ENCODE data around the gene ANKUB1.

ANKUB1 gene

GRCh38 chr3:149790268-149790667 lies 2.1 kb downstream of the ANKUB1 start:
- H3K4me1 ChIP-seq, result no peaks in the 10 kb centered on the region
- H3K4me3 ChIP-seq, result no peak overlapping the region
- H3K27ac ChIP-seq, result no peak overlapping the region
- H4K20me1 ChIP-seq, result no peaks in the 10 kb centered on the region
- H3K27me3 ChIP-seq, result no peaks in the 10 kb centered on the region
- TF ChIP-seq Cebpa-rat (IDR thresholded peaks at IDR 0.05), result no peak
- H3K36me3 ChIP-seq, result no peaks in the 10 kb centered on the region
- no peak overlapping the region for H3K4me2 ChIP-seq
- H3K9me3 ChIP-seq, result no peaks in the 10 kb centered on the region
- H3K9ac ChIP-seq, result no peak overlapping the region

GRCh38 chr3:149784064-149784704 lies 8.2 kb downstream of the ANKUB1 start:
- Histone ChIP-seq H3K4me2 (no peak overlapping the region), H3K36me3 (no peaks in the 10 kb centered on the region), H3K27ac (no peak overlapping the region), H3K9me3 (no peaks in the 10 kb centered on the region), H3K4me3 (no peak overlapping the region), H3K9ac (no peak overlapping the region), H3K4me1 (peaks cover 7% of the 10 kb centered on the region; the same call in 1 of the 2 replicates), H3K27me3 (no peaks in the 10 kb centered on the region), H4K20me1 (no peaks in the 10 kb centered on the region)
- no peak for TF ChIP-seq Cebpa-rat (IDR thresholded peaks at IDR 0.05)

GRCh38 chr3:149783576-149783975 lies 8.8 kb downstream of the ANKUB1 start:
- Histone ChIP-seq H3K4me2 (no peak overlapping the region), H3K9ac (no peak overlapping the region), H3K27ac (no peak overlapping the region), H3K9me3 (no peaks in the 10 kb centered on the region), H4K20me1 (no peaks in the 10 kb centered on the region), H3K27me3 (no peaks in the 10 kb centered on the region), H3K4me1 (peaks cover 7% of the 10 kb centered on the region; the same call in 1 of the 2 replicates), H3K4me3 (no peak overlapping the region), H3K36me3 (no peaks in the 10 kb centered on the region)
- TF ChIP-seq Cebpa-rat (IDR thresholded peaks at IDR 0.05), result no peak

GRCh38 chr3:149781741-149782140 lies 10.6 kb downstream of the ANKUB1 start:
- no peaks in the 10 kb centered on the region for H3K36me3 ChIP-seq
- peak overlapping the region; percentile 23; the same call in 1 of the 2 replicates for H3K4me2 ChIP-seq
- no peaks in the 10 kb centered on the region for H3K9me3 ChIP-seq
- no peak for TF ChIP-seq Cebpa-rat (IDR thresholded peaks at IDR 0.05)
- no peak overlapping the region for H3K27ac ChIP-seq
- no peak overlapping the region for H3K4me3 ChIP-seq
- H3K4me1 ChIP-seq, result peaks cover 7% of the 10 kb centered on the region; the same call in 1 of the 2 replicates
- no peak overlapping the region for H3K9ac ChIP-seq
- H4K20me1 ChIP-seq, result no peaks in the 10 kb centered on the region
- no peaks in the 10 kb centered on the region for H3K27me3 ChIP-seq

- no peak overlapping the region for H3K9ac ChIP-seq
- no peak overlapping the region for H3K4me3 ChIP-seq
- no peaks in the 10 kb centered on the region for H3K27me3 ChIP-seq
- peak overlapping the region; percentile 23; the same call in 1 of the 2 replicates for H3K4me2 ChIP-seq
- peaks cover 7% of the 10 kb centered on the region; the same call in 1 of the 2 replicates for H3K4me1 ChIP-seq
- H3K27ac ChIP-seq, result no peak overlapping the region; the same call in 1 of the 2 replicates
- TF ChIP-seq Cebpa-rat (IDR thresholded peaks at IDR 0.05), result no peak
- no peaks in the 10 kb centered on the region for H3K36me3 ChIP-seq
- no peaks in the 10 kb centered on the region for H4K20me1 ChIP-seq
- H3K9me3 ChIP-seq, result no peaks in the 10 kb centered on the region
Observed at GRCh38 chr3:149781211-149781610, 11.1 kb downstream of the ANKUB1 start.

GRCh38 chr3:149777414-149778214 lies 14.7 kb downstream of the ANKUB1 start:
- Histone ChIP-seq H3K4me3 (no peak overlapping the region), H3K9me3 (no peaks in the 10 kb centered on the region), H3K9ac (no peak overlapping the region), H3K4me2 (no peak overlapping the region), H3K36me3 (no peaks in the 10 kb centered on the region), H3K27ac (no peak overlapping the region), H3K4me1 (peaks cover 7% of the 10 kb centered on the region; the same call in 1 of the 2 replicates), H3K27me3 (no peaks in the 10 kb centered on the region), H4K20me1 (no peaks in the 10 kb centered on the region)
- no peak for TF ChIP-seq Cebpa-rat (IDR thresholded peaks at IDR 0.05)

GRCh38 chr3:149776170-149776569 lies 16.2 kb downstream of the ANKUB1 start:
- Histone ChIP-seq H3K9me3 (no peaks in the 10 kb centered on the region), H4K20me1 (no peaks in the 10 kb centered on the region), H3K4me3 (no peak overlapping the region), H3K27ac (no peak overlapping the region), H3K9ac (no peak overlapping the region), H3K4me2 (no peak overlapping the region), H3K36me3 (no peaks in the 10 kb centered on the region), H3K4me1 (peaks cover 2% of the 10 kb centered on the region; the same call in 1 of the 2 replicates), H3K27me3 (no peaks in the 10 kb centered on the region)
- TF ChIP-seq Cebpa-rat (IDR thresholded peaks at IDR 0.05), result no peak

GRCh38 chr3:149772861-149773260 lies 19.5 kb downstream of the ANKUB1 start:
- H3K4me2 ChIP-seq, result no peak overlapping the region
- TF ChIP-seq Cebpa-rat (IDR thresholded peaks at IDR 0.05), result no peak

GRCh38 chr3:149771652-149772271 lies 20.6 kb downstream of the ANKUB1 start:
- H3K36me3 ChIP-seq, result no peaks in the 10 kb centered on the region
- no peak for TF ChIP-seq Cebpa-rat (IDR thresholded peaks at IDR 0.05)
- no peak overlapping the region for H3K9ac ChIP-seq
- H3K27me3 ChIP-seq, result no peaks in the 10 kb centered on the region
- no peaks in the 10 kb centered on the region for H4K20me1 ChIP-seq
- no peaks in the 10 kb centered on the region for H3K4me1 ChIP-seq
- no peak overlapping the region for H3K4me3 ChIP-seq
- H3K9me3 ChIP-seq, result no peaks in the 10 kb centered on the region
- H3K4me2 ChIP-seq, result no peak overlapping the region
- H3K27ac ChIP-seq, result no peak overlapping the region

More at GRCh38 chr3:149772861-149773260, 19.5 kb downstream of the ANKUB1 start:
- Histone ChIP-seq H3K4me1 (no peaks in the 10 kb centered on the region), H3K27me3 (no peaks in the 10 kb centered on the region), H3K9me3 (no peaks in the 10 kb centered on the region), H3K27ac (no peak overlapping the region), H3K9ac (no peak overlapping the region), H4K20me1 (no peaks in the 10 kb centered on the region), H3K4me3 (no peak overlapping the region), H3K36me3 (no peaks in the 10 kb centered on the region)

- Histone ChIP-seq H3K4me1 (no peaks in the 10 kb centered on the region), H3K27me3 (no peaks in the 10 kb centered on the region), H3K9me3 (no peaks in the 10 kb centered on the region), H3K9ac (no peak overlapping the region), H3K4me2 (no peak overlapping the region), H3K4me3 (no peak overlapping the region), H3K27ac (no peak overlapping the region), H4K20me1 (no peaks in the 10 kb centered on the region), H3K36me3 (no peaks in the 10 kb centered on the region)
- no peak for TF ChIP-seq Cebpa-rat (IDR thresholded peaks at IDR 0.05)
Observed at GRCh38 chr3:149770246-149770645, 22.1 kb downstream of the ANKUB1 start.
